ENCODE measurements around the gene SLC46A3.
"Not testable (repeated sequence)": the region's sequence is repeated elsewhere in the genome, so short reads cannot be mapped to it uniquely, and the experiment has no call there.

The SLC46A3 gene, protein sequence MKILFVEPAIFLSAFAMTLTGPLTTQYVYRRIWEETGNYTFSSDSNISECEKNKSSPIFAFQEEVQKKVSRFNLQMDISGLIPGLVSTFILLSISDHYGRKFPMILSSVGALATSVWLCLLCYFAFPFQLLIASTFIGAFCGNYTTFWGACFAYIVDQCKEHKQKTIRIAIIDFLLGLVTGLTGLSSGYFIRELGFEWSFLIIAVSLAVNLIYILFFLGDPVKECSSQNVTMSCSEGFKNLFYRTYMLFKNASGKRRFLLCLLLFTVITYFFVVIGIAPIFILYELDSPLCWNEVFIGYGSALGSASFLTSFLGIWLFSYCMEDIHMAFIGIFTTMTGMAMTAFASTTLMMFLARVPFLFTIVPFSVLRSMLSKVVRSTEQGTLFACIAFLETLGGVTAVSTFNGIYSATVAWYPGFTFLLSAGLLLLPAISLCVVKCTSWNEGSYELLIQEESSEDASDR

GRCh38 chr13:28718543-28719226 lies at the start of gene SLC46A3:
TSS of gene SLC46A3 (minus strand) at chr13:28718970. CDS start at chr13:28717998, 972 bp downstream.
- peak; percentile 99 for DNase-seq (ENCODE audit: low spot score)

DNA sequence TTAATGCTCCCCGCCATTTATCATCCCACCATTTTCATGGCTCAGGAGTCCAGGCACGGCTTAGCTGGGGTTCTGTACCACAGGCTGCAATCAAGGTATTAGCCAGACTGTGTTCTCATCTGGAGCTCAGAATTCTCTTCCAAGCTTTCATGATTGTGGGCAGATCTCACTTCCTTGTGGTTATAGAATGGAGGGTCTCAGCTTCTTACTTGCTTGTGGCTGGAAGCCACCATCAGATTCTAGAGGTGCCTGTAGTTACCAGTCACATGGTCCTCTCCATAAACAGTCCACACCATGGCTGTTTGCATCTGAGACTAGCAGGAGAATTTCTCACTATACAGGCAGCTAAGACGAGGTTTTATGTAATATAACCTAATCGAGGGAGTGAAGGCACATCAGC lies 45.1 kb upstream of the SLC46A3 start:
- no peak for DNase-seq (ENCODE audit: low spot score)

DNA sequence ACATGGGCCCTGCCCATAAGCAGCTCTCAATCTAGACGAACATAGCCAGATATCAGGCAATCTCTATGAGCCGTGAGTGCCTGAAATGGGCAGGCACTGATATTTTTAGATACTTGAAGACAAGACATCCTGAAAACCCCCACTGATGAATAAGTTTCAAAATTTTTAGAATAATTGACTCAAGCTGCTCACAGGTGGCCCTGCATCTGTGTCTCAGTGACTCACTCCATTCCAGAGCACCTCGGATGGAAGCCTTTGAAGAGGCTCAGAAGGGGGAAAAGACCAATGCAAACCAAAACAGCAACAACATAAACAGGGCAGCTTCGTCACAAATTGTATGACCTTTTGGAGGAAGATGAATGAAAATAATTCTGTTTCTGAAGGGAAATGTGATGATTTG lies 42.8 kb upstream of the SLC46A3 start:
- no peak for DNase-seq (ENCODE audit: low spot score)

DNA sequence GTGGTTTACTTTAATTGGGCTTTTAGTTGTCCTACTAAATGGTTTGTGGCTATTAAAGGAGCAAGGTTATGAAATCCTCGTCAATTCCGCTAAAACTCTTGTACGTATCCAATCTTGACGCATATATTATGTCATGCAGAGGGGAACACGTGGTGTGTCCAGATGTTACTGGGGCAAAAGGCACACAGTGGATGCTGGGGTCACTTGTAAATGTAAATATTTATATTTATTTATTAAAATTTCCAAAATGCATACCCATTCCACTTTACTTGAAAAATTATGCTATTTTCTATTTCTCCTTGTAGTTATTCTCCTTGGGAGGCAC lies 36.7 kb upstream of the SLC46A3 start:
- DNase-seq (ENCODE audit: low spot score): no peak

DNA sequence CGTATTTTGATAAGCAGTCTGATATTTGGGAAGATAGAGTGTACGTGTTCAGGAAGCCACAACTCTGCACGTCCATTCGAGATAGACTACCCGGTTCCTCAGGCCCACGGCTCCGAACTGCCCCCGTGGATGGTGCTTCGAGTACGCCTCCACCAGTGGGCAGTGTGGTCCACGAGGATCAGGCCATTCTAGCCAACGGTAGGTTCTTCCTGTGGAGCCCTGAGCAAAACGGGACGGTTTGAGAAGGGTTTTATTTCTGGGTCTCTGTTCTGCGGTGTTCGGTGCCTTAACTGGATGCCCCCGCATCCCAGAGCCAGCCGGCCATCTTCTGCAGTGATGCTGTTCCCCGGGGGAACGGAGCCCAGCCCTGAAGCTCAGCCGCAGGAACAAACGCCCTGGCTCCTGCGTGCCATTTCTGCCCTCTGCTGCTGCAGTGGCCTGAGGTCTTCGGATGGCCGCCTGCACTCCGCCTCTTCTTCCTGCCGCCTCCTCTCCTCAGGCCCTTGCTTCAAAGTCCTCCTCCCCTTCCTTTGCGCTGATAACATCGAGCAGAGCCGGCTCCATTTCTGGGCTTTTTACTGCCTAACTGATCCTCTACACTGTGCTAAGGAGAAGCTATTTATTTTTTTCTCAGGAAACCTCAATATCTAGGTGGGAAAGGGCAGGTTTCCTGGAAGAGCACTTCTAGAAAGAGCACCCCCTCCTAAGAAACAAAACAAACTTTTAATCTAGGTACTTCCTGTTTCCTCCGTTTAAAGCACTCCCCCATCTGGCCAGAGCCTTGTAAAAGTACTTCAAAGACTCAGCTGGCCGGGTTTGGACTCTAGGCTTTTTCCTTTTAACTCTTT lies 36.2 kb upstream of the SLC46A3 start:
- peak; percentile 32 for DNase-seq (ENCODE audit: low spot score)

- no peak for DNase-seq (ENCODE audit: low spot score)
Measured at GRCh38 chr13:28753946-28754345, 35.2 kb upstream of the SLC46A3 start.

DNA sequence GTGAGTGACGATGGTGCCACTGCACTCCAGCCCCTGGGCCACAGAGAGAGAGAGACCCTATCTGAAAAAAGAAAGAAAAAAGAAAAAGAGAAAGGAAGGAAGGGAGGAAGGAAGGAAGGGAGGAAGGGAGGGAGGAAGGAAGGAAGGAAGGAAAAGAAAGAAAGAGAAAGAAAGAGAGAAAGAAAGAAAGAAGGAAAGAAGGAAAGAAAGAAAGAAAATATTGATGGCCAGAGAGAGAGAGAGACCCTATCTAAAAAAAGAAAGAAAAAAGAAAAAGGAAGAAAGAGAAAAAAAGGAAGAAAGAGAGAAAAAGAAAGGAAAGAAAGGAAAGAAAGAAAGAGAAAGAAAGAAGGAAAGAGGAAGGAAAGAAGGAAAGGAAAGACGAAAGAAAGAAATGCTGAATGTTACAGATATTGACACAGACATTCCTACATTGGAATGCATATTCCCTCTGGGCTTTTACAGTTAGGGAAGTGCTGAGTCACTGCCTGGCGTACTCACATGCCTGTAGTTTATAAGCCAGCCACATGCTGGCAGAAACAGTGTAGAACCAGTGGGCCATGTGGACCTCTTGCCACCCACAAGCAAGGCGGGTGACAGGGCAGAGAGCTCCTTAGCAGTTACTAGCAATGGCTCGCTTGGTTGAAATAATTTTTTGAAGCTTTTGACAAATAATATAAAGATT lies 34.6 kb upstream of the SLC46A3 start:
- no peak for DNase-seq (ENCODE audit: low spot score)

DNA sequence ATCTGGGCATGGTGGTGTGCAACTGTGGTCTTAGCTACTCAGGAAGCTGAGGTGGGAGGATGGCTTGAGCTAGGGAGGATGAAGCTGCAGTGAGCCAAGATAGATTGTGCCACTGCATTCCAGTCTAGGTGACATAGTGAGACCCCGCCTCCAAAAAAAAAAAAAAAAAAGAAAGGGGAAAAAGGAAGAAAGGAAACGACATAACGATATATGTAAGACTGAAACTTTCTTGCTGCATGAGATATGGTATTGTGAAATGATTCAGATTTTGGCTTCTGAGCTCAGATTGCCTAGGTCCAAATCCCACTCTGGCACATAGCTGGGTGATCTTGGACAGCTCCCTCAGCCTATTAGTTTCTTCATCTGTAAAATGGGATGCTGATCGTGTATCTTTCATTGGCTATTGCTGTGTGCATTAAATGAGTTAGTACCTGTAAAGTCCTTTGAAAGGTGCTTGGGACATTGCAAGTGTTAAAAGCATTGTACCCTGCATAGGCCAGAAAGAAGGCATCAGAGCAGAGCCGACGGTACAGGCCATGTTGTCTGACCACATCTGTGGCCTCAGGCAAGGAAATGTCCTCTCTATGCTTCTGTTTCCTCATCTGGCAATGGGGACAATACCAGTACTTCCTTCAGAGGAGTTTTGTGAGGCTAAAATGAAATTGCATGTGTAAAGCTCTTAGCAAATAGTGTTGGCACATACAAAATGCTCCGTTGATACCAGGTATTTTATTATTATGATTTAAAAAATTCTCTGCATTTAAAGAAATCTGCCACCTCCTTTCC lies 32.6 kb upstream of the SLC46A3 start:
- no peak for DNase-seq (ENCODE audit: low spot score)

DNA sequence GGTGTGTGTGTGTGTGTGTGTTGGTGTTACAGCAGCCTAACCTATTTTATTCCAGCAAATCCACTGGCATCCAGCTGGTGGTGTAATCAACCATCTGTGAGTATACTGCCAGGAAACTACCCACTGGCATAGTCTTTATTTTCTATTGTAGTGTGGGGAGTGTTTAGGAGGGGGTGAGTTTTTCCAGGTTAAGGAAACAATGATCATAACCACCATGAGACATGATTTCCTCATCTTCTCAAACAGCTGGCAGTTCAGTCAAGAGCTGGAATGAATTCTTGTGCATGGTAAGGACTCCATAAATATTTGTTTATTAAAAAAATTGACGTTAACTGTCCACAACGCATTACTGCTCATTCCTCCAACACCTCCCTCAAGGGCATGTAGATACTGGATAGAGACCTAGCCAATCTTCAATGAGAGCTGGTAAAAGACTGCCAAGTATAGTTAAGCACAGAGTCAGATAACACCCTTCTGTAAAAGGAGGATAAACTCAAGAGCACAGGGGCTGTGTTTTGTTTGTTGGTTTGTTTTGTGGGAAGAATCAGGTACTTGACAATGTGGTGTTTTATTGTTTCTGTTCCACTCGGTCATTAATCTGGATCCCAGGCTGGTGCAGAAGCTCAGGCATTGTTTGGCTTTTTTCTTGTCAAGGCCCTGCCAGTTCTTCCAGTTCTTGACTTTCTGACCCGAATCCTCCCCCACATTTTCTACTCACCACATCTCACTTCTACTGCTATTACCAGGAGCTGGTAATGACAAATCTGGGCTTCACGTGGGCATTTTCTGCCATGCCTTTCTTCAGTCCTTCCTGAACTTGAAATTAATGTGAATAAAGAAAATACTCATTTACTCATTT lies 31.6 kb upstream of the SLC46A3 start:
- no peak for DNase-seq (ENCODE audit: low spot score)

- DNase-seq (ENCODE audit: low spot score): no peak
Measured at GRCh38 chr13:28747851-28748250, 29.1 kb upstream of the SLC46A3 start.

DNA sequence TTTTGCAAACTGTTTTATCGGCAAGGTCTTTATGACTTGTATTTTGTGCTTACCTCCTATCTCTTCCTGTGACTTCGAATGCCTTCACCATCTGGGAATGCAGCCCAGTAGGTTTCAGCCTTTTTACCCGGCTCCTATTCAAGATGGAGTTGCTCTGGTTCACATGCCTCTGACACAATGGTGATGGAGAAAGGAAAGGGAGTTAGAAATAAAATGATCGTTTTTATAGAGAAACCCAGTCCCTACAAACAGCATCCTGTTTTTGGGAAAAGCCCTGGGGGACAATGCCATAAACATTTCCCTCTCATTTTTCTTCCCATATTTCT lies 27.5 kb upstream of the SLC46A3 start:
- DNase-seq (ENCODE audit: low spot score): no peak

DNA sequence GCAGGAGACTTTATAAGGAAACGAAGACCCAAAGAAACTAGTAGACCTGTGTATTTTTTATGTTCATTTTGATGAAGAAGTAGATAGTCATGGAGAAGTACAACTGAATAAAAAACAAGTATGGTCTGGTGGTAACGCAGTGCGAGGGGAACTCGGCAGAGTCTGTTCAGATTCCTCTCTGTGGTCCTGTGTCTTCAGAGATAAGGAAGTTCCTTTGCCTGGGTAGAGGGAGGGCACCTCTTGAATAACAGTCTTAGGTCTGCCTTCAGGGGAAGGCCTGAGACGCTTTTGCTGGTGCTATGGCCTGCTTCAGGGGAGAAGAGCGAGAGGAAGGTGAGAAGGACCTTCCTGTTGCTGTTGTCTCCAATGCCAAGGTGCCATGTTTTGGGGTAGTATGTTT lies 25.9 kb upstream of the SLC46A3 start:
- no peak for DNase-seq (ENCODE audit: low spot score)

DNA sequence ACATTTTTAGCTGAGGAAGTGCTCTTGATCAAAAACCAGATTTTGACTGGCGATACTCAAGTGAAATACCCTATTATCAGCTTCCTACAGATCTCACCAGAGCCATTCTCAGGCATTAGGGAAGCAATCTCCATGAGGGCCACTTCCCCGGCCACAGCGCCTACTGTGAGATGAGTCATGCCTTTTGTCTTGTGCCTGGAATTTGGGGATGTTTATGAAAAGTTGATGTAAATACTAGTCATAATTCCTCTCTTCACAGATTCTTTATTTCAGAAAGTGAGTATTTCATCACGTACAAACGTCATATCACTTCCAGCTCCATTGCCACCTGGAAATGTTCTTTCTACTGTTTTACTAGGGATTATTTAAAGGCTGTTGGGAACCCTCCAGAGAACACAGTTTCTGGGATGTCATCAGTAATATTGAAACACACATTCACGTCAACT lies 25.3 kb upstream of the SLC46A3 start:
- no peak for DNase-seq (ENCODE audit: low spot score)

DNA sequence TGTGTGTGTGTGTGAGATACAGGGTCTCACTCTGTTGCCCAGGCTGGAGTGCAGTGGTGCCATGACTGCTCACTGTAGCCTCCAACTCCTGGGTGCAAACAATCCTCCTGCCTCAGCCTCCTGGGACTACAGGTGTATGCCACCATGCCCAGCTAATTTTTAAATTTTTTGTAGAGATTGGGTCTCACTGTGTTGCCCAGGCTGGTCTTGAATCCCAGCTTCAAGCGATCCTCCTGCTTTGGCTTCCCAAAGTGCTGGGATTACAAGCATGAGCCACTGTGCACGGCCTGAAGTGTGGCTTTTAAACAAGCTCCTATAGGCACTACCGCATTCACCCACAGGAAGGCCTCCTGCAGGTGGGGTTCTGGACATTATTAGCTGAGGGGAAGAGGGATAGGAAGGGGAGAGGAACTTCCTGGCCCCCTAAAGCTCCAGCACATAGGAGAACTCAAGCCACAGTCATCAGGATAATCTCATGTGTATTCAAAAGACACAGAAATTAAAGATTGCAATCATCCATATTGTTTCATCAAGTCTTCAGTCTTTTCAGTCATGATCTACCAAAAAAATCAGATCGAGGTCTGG lies 24.8 kb upstream of the SLC46A3 start:
- no peak for DNase-seq (ENCODE audit: low spot score)

- DNase-seq (ENCODE audit: low spot score): no peak
Measured at GRCh38 chr13:28743020-28743419, 24.2 kb upstream of the SLC46A3 start.

DNA sequence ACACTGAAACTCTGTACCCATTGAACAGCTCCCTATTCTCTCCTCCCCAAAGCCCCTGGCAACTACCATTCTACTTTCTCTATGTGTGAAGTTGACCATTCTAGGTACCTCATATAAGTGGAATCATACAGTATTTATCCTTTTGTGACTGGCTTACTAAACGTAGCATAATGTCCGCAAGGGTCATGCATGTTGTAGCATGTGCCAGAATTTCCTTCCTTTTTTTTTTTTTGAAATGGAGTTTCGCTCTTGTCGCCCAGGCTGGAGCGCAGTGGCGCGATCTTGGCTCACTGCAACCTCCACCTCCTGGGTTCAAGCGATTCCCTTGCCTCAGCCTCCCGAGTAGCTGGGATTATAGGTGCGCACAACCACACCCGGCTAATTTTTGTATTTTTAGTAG lies 23.7 kb upstream of the SLC46A3 start:
- DNase-seq (ENCODE audit: low spot score): not testable (repeated sequence)

DNA sequence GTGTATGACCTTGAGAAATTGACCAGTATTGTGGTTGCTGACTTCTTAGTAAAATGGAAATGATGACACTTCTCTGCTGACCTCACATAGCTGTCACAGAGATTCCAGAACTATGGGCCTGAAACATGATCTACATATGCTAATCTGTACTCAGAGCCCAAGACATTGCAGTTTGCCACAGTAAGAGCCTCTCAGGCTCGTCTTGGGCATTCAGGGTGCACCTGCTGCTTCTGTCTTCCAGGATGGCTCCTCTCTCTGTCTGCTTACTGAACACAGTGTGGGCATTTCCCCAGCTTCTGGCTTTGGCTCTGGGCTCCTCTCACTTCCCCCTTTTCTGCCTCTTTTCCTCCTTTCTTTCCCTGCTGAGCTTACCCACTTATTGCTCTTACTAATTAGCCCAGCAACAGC lies 22.3 kb upstream of the SLC46A3 start:
- DNase-seq (ENCODE audit: low spot score): no peak

- DNase-seq (ENCODE audit: low spot score): no peak
Measured at GRCh38 chr13:28739376-28739775, 20.6 kb upstream of the SLC46A3 start.

- DNase-seq (ENCODE audit: low spot score): no peak
Measured at GRCh38 chr13:28735481-28736029, 16.8 kb upstream of the SLC46A3 start.

DNA sequence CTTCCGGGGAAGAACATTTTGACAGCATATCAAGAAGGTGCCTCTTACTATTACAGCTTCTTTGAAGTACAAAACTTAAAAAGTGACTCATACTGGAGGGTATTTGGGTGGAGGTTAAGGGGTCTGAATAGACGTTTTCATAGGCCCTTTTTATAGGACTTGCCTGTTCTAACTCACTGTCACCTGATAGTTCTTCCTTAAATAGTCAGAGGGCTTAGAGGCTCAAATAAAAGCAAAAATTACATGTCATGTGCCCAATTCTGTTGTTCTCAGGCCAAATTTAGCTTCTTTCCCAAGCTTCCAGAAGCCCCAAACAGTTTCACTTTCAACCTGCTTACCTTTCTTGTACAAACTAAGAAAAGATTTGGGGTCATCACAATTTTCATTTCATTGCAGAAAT lies 16.1 kb upstream of the SLC46A3 start:
- DNase-seq (ENCODE audit: low spot score): no peak
